ENCODE measurements around the gene LAMB1. TPM values are rescaled to one million over a fixed set of nuclear protein-coding genes. Genes with fewer than 3 reads are reported as not detected.

Gene LAMB1
- total and polyA plus RNA-seq, 2 of the 13 experiments (the other 11 are each of a cell fraction or from before 2014, with no cell fraction given) = 109 to 124 TPM

DNA sequence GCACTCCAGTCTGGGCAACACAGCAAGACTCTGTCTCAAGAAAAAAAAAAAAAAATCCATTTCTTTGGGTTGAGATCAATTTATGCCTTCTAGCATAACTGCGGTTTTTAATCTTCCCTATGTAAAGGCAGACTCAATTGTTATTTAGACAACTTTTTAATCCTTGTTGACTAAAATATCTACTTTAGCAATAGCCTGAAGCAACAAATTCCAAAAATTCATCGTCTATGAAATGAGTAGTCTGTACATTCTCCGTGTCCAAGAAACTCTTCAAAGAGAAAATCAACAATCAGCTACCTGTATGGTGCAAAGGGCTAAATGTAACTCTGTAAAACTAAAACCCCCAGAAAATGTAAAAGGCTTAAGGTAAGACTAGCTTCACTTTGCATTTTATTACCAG, 22.8 kb downstream of the LAMB1 start (continued):
- TF ChIP-seq, protein P1, sequence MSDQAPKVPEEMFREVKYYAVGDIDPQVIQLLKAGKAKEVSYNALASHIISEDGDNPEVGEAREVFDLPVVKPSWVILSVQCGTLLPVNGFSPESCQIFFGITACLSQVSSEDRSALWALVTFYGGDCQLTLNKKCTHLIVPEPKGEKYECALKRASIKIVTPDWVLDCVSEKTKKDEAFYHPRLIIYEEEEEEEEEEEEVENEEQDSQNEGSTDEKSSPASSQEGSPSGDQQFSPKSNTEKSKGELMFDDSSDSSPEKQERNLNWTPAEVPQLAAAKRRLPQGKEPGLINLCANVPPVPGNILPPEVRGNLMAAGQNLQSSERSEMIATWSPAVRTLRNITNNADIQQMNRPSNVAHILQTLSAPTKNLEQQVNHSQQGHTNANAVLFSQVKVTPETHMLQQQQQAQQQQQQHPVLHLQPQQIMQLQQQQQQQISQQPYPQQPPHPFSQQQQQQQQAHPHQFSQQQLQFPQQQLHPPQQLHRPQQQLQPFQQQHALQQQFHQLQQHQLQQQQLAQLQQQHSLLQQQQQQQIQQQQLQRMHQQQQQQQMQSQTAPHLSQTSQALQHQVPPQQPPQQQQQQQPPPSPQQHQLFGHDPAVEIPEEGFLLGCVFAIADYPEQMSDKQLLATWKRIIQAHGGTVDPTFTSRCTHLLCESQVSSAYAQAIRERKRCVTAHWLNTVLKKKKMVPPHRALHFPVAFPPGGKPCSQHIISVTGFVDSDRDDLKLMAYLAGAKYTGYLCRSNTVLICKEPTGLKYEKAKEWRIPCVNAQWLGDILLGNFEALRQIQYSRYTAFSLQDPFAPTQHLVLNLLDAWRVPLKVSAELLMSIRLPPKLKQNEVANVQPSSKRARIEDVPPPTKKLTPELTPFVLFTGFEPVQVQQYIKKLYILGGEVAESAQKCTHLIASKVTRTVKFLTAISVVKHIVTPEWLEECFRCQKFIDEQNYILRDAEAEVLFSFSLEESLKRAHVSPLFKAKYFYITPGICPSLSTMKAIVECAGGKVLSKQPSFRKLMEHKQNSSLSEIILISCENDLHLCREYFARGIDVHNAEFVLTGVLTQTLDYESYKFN (CRISPR knock-in tag; conservative IDR thresholded peaks at IDR 0.05) = no peak

DNA sequence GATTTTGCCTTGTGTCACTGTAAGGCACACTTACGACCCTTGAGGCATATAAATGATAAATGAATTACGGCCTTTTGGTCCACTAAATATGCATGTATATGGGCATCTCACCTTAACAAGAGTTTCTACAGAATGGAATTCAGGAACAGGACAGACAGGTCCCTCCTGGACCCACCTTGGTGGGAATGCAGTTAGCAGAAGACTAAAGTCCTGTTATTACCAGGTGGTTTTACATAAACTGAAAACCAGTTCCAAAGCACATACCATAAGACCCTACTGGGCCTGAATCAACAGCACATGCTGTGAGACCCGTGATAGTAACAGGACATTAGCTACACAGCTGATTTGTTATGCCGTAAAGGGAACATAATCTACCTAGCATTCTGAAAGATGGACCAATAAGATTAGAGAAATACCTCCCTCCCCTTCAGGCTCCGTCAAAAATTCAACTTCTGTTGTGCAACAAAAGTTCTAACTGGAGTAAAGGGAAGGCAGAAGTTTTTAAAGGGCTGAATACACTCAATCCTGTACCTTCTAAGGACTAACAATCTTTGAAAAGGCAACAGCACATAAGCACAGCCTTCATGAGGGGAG, 24.0 kb downstream of the LAMB1 start:
- in situ Hi-C loops (cut with HindIII; ENCODE audit: extremely low pct_ligation_motif_present, low pct_unique_long_range_greater_than_20kb) = no loop called here
- ATAC-seq (no peak), DNase-seq (ENCODE audit: low spot score) (no peak), FAIRE-seq (no peak)
- H4K20me1 ChIP-seq (ENCODE audit: insufficient read depth, low read length) = no peaks in the 10 kb centered on the region
- H3K4me2 ChIP-seq (ENCODE audit: low read depth, low read length) = no peak overlapping the region
- H3K9ac ChIP-seq (ENCODE audit: insufficient read depth, low read depth, low read length) = no peak overlapping the region
- BruUV-seq (replicated peaks) = no TSS peak
- no peak for TF ChIP-seq ZNF775 (CRISPR knock-in tag; IDR thresholded peaks at IDR 0.05; ENCODE audit: borderline replicate concordance)
- TF ChIP-seq, protein P2, sequence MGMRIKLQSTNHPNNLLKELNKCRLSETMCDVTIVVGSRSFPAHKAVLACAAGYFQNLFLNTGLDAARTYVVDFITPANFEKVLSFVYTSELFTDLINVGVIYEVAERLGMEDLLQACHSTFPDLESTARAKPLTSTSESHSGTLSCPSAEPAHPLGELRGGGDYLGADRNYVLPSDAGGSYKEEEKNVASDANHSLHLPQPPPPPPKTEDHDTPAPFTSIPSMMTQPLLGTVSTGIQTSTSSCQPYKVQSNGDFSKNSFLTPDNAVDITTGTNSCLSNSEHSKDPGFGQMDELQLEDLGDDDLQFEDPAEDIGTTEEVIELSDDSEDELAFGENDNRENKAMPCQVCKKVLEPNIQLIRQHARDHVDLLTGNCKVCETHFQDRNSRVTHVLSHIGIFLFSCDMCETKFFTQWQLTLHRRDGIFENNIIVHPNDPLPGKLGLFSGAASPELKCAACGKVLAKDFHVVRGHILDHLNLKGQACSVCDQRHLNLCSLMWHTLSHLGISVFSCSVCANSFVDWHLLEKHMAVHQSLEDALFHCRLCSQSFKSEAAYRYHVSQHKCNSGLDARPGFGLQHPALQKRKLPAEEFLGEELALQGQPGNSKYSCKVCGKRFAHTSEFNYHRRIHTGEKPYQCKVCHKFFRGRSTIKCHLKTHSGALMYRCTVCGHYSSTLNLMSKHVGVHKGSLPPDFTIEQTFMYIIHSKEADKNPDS (CRISPR knock-in tag; IDR thresholded peaks at IDR 0.05) = no peak
- TF ChIP-seq, protein P3, sequence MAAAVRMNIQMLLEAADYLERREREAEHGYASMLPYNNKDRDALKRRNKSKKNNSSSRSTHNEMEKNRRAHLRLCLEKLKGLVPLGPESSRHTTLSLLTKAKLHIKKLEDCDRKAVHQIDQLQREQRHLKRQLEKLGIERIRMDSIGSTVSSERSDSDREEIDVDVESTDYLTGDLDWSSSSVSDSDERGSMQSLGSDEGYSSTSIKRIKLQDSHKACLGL (CRISPR knock-in tag; IDR thresholded peaks at IDR 0.05) = no peak
- POLR2A ChIA-PET = no interaction called here
- no peaks in the 10 kb centered on the region for H3K27me3 ChIP-seq (ENCODE audit: control insufficient read depth in 1 of 2, insufficient read depth in 2 of 2, low read length in 2 of 2)
- WGBS (ENCODE audit: low lambda C conversion rate) = over 99% methylated on average over 5 of the region's 5 CpGs
- no peak overlapping the region for H2AFZ ChIP-seq (ENCODE audit: low read length)
- H3K36me3 ChIP-seq (replicated peaks in 1 of 2; ENCODE audit: control insufficient read depth in 1 of 2, insufficient read depth in 2 of 2, low read length in 2 of 2) = peaks cover 28 to 80% of the 10 kb centered on the region in 2 experiments
- peaks cover 4% of the 10 kb centered on the region; the same call in 1 of the 2 replicates for H3K4me1 ChIP-seq (ENCODE audit: insufficient read depth, low read length)
- H3K9me3 ChIP-seq (ENCODE audit: low read length) = no peaks in the 10 kb centered on the region
- CTCF ChIA-PET (ENCODE audit: low intra/inter-chr PET ratio, low total read pairs) = no interaction called here
- no peak overlapping the region for H3K4me3 ChIP-seq (replicated peaks in 1 of 3; ENCODE audit: insufficient read depth in 1 of 3, low read depth in 2 of 3, low read length in 3 of 3)
- intact Hi-C loops (cut with micrococcal nuclease; ENCODE audit: unreplicated experiment) = no loop called here
- H3K79me2 ChIP-seq (ENCODE audit: insufficient read depth, low read length) = no peaks in the 10 kb centered on the region
- no peak overlapping the region for H3K27ac ChIP-seq (ENCODE audit: extremely low read length, insufficient read depth, low read length)

Measured in HepG2 (cell line).